Measurements from ENCODE around the gene RFNG. TPM values are rescaled to one million over a fixed set of nuclear protein-coding genes. Genes with fewer than 3 reads are reported as not detected.

Gene RFNG
- 10 to 100 TPM; 35.4 to 43.8 (median 39.2) TPM for polyA plus RNA-seq
- long read RNA-seq, donor 1: 0 reads
- long read RNA-seq, donor 2, partial matches to known transcripts: 0 of 8 reads
- long read RNA-seq, donor 2, other reads (novel, unspliced or antisense): 0 of 8 reads
- long read RNA-seq, donor 3, transcript RFNG-201 (8 exons, 1,828 nt): minor isoform, 6 of 140 reads
- long read RNA-seq, donor 3, transcript RFNG-209 (1 exons, 2,886 nt): major isoform, 17 of 140 reads
- long read RNA-seq, donor 3, partial matches to known transcripts: 116 of 140 reads
- long read RNA-seq, donor 3, other reads (novel, unspliced or antisense): 0 of 140 reads
- long read RNA-seq, donor 4, partial matches to known transcripts: 0 of 1 reads
- long read RNA-seq, donor 4, other reads (novel, unspliced or antisense): 0 of 1 reads
- long read RNA-seq, donor 5, transcript RFNG-209 (1 exons, 2,886 nt): major isoform, 6 of 9 reads
- long read RNA-seq, donor 5, partial matches to known transcripts: 0 of 9 reads
- long read RNA-seq, donor 5, other reads (novel, unspliced or antisense): 0 of 9 reads
- long read RNA-seq, donor 6, transcript RFNG-201 (8 exons, 1,828 nt): minor isoform, 6 of 77 reads
- long read RNA-seq, donor 6, transcript RFNG-209 (1 exons, 2,886 nt): major isoform, 12 of 77 reads
- long read RNA-seq, donor 6, partial matches to known transcripts: 50 of 77 reads
- long read RNA-seq, donor 6, other reads (novel, unspliced or antisense): 5 of 77 reads
- long read RNA-seq, donor 7, transcript RFNG-209 (1 exons, 2,886 nt): major isoform, 27 of 244 reads
- long read RNA-seq, donor 7, transcript RFNG-201 (8 exons, 1,828 nt): minor isoform, 14 of 244 reads
- long read RNA-seq, donor 7, partial matches to known transcripts: 163 of 244 reads
- long read RNA-seq, donor 7, other reads (novel, unspliced or antisense): 33 of 244 reads
- long read RNA-seq, donor 8, partial matches to known transcripts: 0 of 3 reads
- long read RNA-seq, donor 8, other reads (novel, unspliced or antisense): 0 of 3 reads
- long read RNA-seq, donor 9, partial matches to known transcripts: 0 of 1 reads
- long read RNA-seq, donor 9, other reads (novel, unspliced or antisense): 0 of 1 reads
- long read RNA-seq, donor 10, transcript RFNG-209 (1 exons, 2,886 nt): major isoform, 9 of 84 reads
- long read RNA-seq, donor 10, transcript RFNG-201 (8 exons, 1,828 nt): minor isoform, 7 of 84 reads
- long read RNA-seq, donor 10, partial matches to known transcripts: 49 of 84 reads
- long read RNA-seq, donor 10, other reads (novel, unspliced or antisense): 16 of 84 reads

- H3K4me1 ChIP-seq (ENCODE audit: control insufficient read depth in 3 of 3, insufficient read depth in 2 of 3, low read depth in 1 of 3, low read length in 2 of 3): peaks cover 2 to 18% (median 4%) of the 10 kb centered on the region in 3 donors
- H3K36me3 ChIP-seq (ENCODE audit: control insufficient read depth in 3 of 3, insufficient read depth in 2 of 3, low read depth in 1 of 3, low read length in 3 of 3): peaks cover 2 to 76% (median 10%) of the 10 kb centered on the region in 3 donors
- DNase-seq (peak; percentile 75 to 90), FAIRE-seq (no peak)
- H3K9me3 ChIP-seq (ENCODE audit: control insufficient read depth in 2 of 2, insufficient read depth in 1 of 2, low read depth in 1 of 2, low read length in 1 of 2): no peaks in the 10 kb centered on the region
- H3K4me3 ChIP-seq (ENCODE audit: low read depth in 1 of 3, low read length in 3 of 3): peak within 1 kb of the TSS; percentile 64 to 98 (median 86)
- no peaks in the 10 kb centered on the region for H3K27me3 ChIP-seq (ENCODE audit: control insufficient read depth in 3 of 3, insufficient read depth in 3 of 3, low read length in 3 of 3)
- H3K27ac ChIP-seq (ENCODE audit: low read depth in 1 of 3, low read length in 2 of 3): peak within 1 kb of the TSS in 2 of 3 donors; percentile 13 to 24
- 0 to 1% (median 0%) methylated on average over 61 to 94 of the region's 94 CpGs for WGBS, 3 donors
These were observed at the start of gene RFNG, which contains the start of gene GPS1 for GRCh38 chr17:82051776-82052637. RFNG (minus strand) TSS chr17:82051811; CDS start chr17:82051766, 45 bp downstream. GPS1 (plus strand) TSS chr17:82051898; CDS start chr17:82051932, 34 bp downstream.

DNA sequence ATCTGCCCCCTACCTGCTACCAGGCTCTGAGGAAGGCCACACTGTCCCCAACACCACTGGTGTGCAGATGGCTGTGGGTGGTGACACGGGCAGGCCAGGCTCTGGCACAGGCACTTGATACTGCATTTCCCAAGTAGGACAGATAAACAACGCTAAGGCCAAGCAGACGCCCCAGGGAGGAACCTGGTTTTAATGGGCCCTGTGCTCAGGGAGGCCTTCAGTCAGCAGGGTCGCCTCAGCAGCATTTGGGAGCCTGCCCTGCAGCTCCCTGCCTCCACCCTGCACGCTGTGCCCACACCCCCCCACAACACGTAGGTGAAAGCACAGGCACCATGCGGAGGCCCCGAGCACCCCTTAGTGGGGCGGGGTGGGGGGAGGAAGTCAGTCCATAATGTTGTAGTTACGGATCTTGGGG is 49.7 kb upstream of the RFNG start:
- FAIRE-seq: no peak
- H3K9me3 ChIP-seq (ENCODE audit: control insufficient read depth in 2 of 2, insufficient read depth in 1 of 2, low read depth in 1 of 2, low read length in 1 of 2): no peaks in the 10 kb centered on the region
- no peak overlapping the region for H3K27ac ChIP-seq (ENCODE audit: low read depth in 1 of 3, low read length in 2 of 3)
- peaks cover 5 to 55% (median 6%) of the 10 kb centered on the region in 3 donors for H3K4me1 ChIP-seq (ENCODE audit: control insufficient read depth in 3 of 3, insufficient read depth in 2 of 3, low read depth in 1 of 3, low read length in 2 of 3)
- H3K36me3 ChIP-seq (ENCODE audit: control insufficient read depth in 3 of 3, insufficient read depth in 2 of 3, low read depth in 1 of 3, low read length in 3 of 3): peaks cover 0 to 28% (median 0%) of the 10 kb centered on the region in 3 donors
- WGBS, 3 donors: 54 to 63% (median 62%) methylated on average over 10 of the region's 10 CpGs
- no peak overlapping the region for H3K4me3 ChIP-seq (ENCODE audit: low read depth in 1 of 3, low read length in 3 of 3)
- no peak for DNase-seq
- H3K27me3 ChIP-seq (ENCODE audit: control insufficient read depth in 3 of 3, insufficient read depth in 3 of 3, low read length in 3 of 3): no peaks in the 10 kb centered on the region

DNA sequence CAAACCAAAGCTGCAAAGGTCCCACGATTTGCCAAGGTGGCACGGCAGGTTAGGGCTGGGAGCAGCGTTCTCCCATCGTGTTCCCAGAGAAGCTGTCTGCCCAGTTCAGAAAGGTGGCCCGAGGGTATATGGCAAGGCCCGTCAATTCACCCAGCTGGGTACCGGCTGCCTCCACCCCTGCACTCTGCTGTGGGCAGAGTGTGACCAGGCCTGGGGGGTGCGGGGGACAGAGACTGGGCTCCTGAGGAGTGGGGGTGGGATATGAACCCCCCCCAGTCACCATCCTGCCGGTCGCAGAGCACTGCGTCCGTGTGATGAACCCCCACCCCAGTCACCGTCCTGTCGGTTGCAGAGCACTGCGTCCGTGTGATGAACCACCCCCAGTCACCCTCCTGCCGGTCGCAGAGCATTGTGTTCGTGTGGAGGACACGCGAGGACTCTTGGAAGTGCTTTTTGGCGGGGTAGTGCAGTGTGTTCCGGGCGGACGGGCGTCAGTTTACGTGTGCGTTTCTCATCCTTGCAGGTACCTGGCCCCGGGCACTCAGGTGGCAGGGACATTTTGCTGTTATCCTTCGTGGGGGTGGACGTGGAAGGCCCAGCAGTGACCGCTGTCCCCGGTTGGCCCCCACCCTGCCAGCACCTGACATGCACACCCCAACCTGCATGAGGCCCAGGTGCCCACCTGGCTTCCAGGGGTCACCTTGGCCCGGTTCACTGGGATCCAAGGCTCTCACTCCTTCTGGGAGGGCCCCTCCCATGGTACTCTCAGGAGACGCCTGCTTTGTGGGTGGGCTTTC is 49.1 kb upstream of the RFNG start:
- peaks cover 3 to 51% (median 6%) of the 10 kb centered on the region in 3 donors for H3K4me1 ChIP-seq (ENCODE audit: control insufficient read depth in 3 of 3, insufficient read depth in 2 of 3, low read depth in 1 of 3, low read length in 2 of 3)
- no peak for FAIRE-seq
- no peak overlapping the region for H3K27ac ChIP-seq (ENCODE audit: low read depth in 1 of 3, low read length in 2 of 3)

GRCh38 chr17:82098939-82099763 is 47.5 kb upstream of the RFNG start:
- no peaks in the 10 kb centered on the region for H3K9me3 ChIP-seq (ENCODE audit: control insufficient read depth in 2 of 2, insufficient read depth in 1 of 2, low read depth in 1 of 2, low read length in 1 of 2)
- FAIRE-seq (no peak), DNase-seq (no peak)
- peak overlapping the region; percentile 33 to 62 (median 42) for H3K4me3 ChIP-seq (ENCODE audit: low read depth in 1 of 3, low read length in 3 of 3)
- 12 to 19% (median 15%) methylated on average over 52 to 80 of the region's 80 CpGs for WGBS, 3 donors
- peaks cover under 1 to 40% (median 6%) of the 10 kb centered on the region in 3 donors for H3K36me3 ChIP-seq (ENCODE audit: control insufficient read depth in 3 of 3, insufficient read depth in 2 of 3, low read depth in 1 of 3, low read length in 3 of 3)
- H3K27ac ChIP-seq (ENCODE audit: low read depth in 1 of 3, low read length in 2 of 3): peak overlapping the region; percentile 32 to 98 (median 96)
- no peaks in the 10 kb centered on the region for H3K27me3 ChIP-seq (ENCODE audit: control insufficient read depth in 3 of 3, insufficient read depth in 3 of 3, low read length in 3 of 3)
- H3K4me1 ChIP-seq (ENCODE audit: control insufficient read depth in 3 of 3, insufficient read depth in 2 of 3, low read depth in 1 of 3, low read length in 2 of 3): peaks cover 2 to 43% (median 6%) of the 10 kb centered on the region in 3 donors

More for the DNA sequence above, 49.1 kb upstream of the RFNG start:
- Histone ChIP-seq H3K9me3 (ENCODE audit: control insufficient read depth in 2 of 2, insufficient read depth in 1 of 2, low read depth in 1 of 2, low read length in 1 of 2) (no peaks in the 10 kb centered on the region), H3K4me3 (ENCODE audit: low read depth in 1 of 3, low read length in 3 of 3) (no peak overlapping the region), H3K36me3 (ENCODE audit: control insufficient read depth in 3 of 3, insufficient read depth in 2 of 3, low read depth in 1 of 3, low read length in 3 of 3) (peaks cover 0 to 34% (median 0%) of the 10 kb centered on the region in 3 donors), H3K27me3 (ENCODE audit: control insufficient read depth in 3 of 3, insufficient read depth in 3 of 3, low read length in 3 of 3) (no peaks in the 10 kb centered on the region)
- DNase-seq: no peak
- WGBS, 3 donors: 87 to 94% (median 90%) methylated on average over 33 to 35 of the region's 35 CpGs

- Histone ChIP-seq H3K4me1 (ENCODE audit: control insufficient read depth in 3 of 3, insufficient read depth in 2 of 3, low read depth in 1 of 3, low read length in 2 of 3) (peaks cover 2 to 35% (median 6%) of the 10 kb centered on the region in 3 donors), H3K4me3 (ENCODE audit: low read depth in 1 of 3, low read length in 3 of 3) (peak within 1 kb of the TSS; percentile 54 to 73 (median 62)), H3K9me3 (ENCODE audit: control insufficient read depth in 2 of 2, insufficient read depth in 1 of 2, low read depth in 1 of 2, low read length in 1 of 2) (no peaks in the 10 kb centered on the region), H3K27ac (ENCODE audit: low read depth in 1 of 3, low read length in 2 of 3) (peak within 1 kb of the TSS; percentile 89 to 98 (median 96)), H3K27me3 (ENCODE audit: control insufficient read depth in 3 of 3, insufficient read depth in 3 of 3, low read length in 3 of 3) (no peaks in the 10 kb centered on the region), H3K36me3 (ENCODE audit: control insufficient read depth in 3 of 3, insufficient read depth in 2 of 3, low read depth in 1 of 3, low read length in 3 of 3) (peaks cover 4 to 48% (median 7%) of the 10 kb centered on the region in 3 donors)
- 0 to 1% (median 0%) methylated on average over 68 to 124 of the region's 124 CpGs for WGBS, 3 donors
- DNase-seq: peak; percentile 94 to 98
- FAIRE-seq: no peak
These were observed 46.7 kb upstream of the RFNG start, which contains the start of gene FASN for GRCh38 chr17:82098169-82098938. FASN (minus strand) TSS chr17:82098236; CDS start chr17:82096445, 1,791 bp downstream.

GRCh38 chr17:82097919-82098168 is 46.2 kb upstream of the RFNG start:
- peaks cover 4 to 53% (median 7%) of the 10 kb centered on the region in 3 donors for H3K36me3 ChIP-seq (ENCODE audit: control insufficient read depth in 3 of 3, insufficient read depth in 2 of 3, low read depth in 1 of 3, low read length in 3 of 3)
- WGBS, 3 donors: 1 to 2% (median 1%) methylated on average over 24 to 36 of the region's 36 CpGs
- peaks cover 2 to 32% (median 6%) of the 10 kb centered on the region in 3 donors for H3K4me1 ChIP-seq (ENCODE audit: control insufficient read depth in 3 of 3, insufficient read depth in 2 of 3, low read depth in 1 of 3, low read length in 2 of 3)
- no peaks in the 10 kb centered on the region for H3K27me3 ChIP-seq (ENCODE audit: control insufficient read depth in 3 of 3, insufficient read depth in 3 of 3, low read length in 3 of 3)
- H3K4me3 ChIP-seq (ENCODE audit: low read depth in 1 of 3, low read length in 3 of 3): peak overlapping the region; percentile 54 to 73 (median 62)
- DNase-seq: no peak
- no peak for FAIRE-seq
- peak overlapping the region; percentile 71 to 92 (median 85) for H3K27ac ChIP-seq (ENCODE audit: low read depth in 1 of 3, low read length in 2 of 3)
- no peaks in the 10 kb centered on the region for H3K9me3 ChIP-seq (ENCODE audit: control insufficient read depth in 2 of 2, insufficient read depth in 1 of 2, low read depth in 1 of 2, low read length in 1 of 2)

All from small intestine (tissue), 16 donors.